ENCODE results near the gene FCRL6.

GRCh38 chr1:159804924-159805323 is 2.8 kb downstream of the FCRL6 start:
- no peak for TF ChIP-seq GLIS1 (tag by site-specific recombination; IDR thresholded peaks at IDR 0.05)
- TF ChIP-seq ZNF292 (tag by site-specific recombination; IDR thresholded peaks at IDR 0.05; ENCODE audit: borderline replicate concordance, low read depth) = no peak
- TF ChIP-seq, protein P1, sequence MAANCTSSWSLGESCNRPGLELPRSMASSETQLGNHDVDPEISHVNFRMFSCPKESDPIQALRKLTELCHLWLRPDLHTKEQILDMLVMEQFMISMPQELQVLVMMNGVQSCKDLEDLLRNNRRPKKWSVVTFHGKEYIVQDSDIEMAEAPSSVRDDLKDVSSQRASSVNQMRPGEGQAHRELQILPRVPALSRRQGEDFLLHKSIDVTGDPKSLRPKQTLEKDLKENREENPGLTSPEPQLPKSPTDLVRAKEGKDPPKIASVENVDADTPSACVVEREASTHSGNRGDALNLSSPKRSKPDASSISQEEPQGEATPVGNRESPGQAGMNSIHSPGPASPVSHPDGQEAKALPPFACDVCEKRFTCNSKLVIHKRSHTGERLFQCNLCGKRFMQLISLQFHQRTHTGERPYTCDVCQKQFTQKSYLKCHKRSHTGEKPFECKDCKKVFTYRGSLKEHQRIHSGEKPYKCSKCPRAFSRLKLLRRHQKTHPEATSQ (tag by site-specific recombination; IDR thresholded peaks at IDR 0.05) = no peak
- TF ChIP-seq, protein P2, sequence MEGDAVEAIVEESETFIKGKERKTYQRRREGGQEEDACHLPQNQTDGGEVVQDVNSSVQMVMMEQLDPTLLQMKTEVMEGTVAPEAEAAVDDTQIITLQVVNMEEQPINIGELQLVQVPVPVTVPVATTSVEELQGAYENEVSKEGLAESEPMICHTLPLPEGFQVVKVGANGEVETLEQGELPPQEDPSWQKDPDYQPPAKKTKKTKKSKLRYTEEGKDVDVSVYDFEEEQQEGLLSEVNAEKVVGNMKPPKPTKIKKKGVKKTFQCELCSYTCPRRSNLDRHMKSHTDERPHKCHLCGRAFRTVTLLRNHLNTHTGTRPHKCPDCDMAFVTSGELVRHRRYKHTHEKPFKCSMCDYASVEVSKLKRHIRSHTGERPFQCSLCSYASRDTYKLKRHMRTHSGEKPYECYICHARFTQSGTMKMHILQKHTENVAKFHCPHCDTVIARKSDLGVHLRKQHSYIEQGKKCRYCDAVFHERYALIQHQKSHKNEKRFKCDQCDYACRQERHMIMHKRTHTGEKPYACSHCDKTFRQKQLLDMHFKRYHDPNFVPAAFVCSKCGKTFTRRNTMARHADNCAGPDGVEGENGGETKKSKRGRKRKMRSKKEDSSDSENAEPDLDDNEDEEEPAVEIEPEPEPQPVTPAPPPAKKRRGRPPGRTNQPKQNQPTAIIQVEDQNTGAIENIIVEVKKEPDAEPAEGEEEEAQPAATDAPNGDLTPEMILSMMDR (tag by site-specific recombination; IDR thresholded peaks at IDR 0.05) = no peak
- TF ChIP-seq ZNF335 (tag by site-specific recombination; conservative IDR thresholded peaks at IDR 0.05) = no peak
- no peak for TF ChIP-seq ZNF10 (tag by site-specific recombination; IDR thresholded peaks at IDR 0.05)
- TF ChIP-seq ZNF433 (tag by site-specific recombination; IDR thresholded peaks at IDR 0.05; ENCODE audit: low read depth) = no peak
- no peak for TF ChIP-seq ZNF610 (tag by site-specific recombination; IDR thresholded peaks at IDR 0.05; ENCODE audit: borderline replicate concordance)

All from HEK293 (cell line).